Astrocyte (in vitro differentiated cells and primary cell): ENCODE results near the gene MASP1. TPM values are rescaled to one million over a fixed set of nuclear protein-coding genes. Genes with fewer than 3 reads are reported as not detected.

Experiments
- DNase-seq: peaks from one replicate; pipeline ENCODE4 v3.0.0-alpha.2; 2010; ENCODE audit warnings: low read depth
- FAIRE-seq: peaks from 2 replicates; lab custom pipeline; 2011; peaks lifted over from hg19 to GRCh38; lab: Jason Lieb, UNC
- H2AFZ ChIP-seq: 2 replicates; pipeline ENCODE4 v1.6.0; 2012; ENCODE audit warnings: low read depth, low read length, inconsistent platforms
- H3K27ac ChIP-seq: 2 replicates; pipeline ENCODE4 v1.5.1; 2011; ENCODE audit warnings: low read depth, low read length, inconsistent platforms
- H3K27me3 ChIP-seq: 2 replicates; pipeline ENCODE4 v1.6.0; 2011; ENCODE audit warnings: low read length, inconsistent platforms; ENCODE audit not compliant: insufficient read depth
- H3K36me3 ChIP-seq: 2 replicates; pipeline ENCODE4 v1.5.1; 2011; ENCODE audit warnings: low read length, inconsistent platforms; ENCODE audit not compliant: insufficient read depth
- H3K4me1 ChIP-seq: 2 replicates; pipeline ENCODE4 v1.5.1; 2011; ENCODE audit warnings: low read length, inconsistent platforms; ENCODE audit not compliant: insufficient read depth
- H3K4me2 ChIP-seq: 2 replicates; pipeline ENCODE4 v1.6.0; 2012; ENCODE audit warnings: low read length, inconsistent platforms
- H3K4me3 ChIP-seq: 2 replicates; pipeline ENCODE4 v1.5.1; 2011; ENCODE audit warnings: low read depth, mild to moderate bottlenecking, low read length, inconsistent platforms; ENCODE audit not compliant: insufficient read depth
- H3K79me2 ChIP-seq: 2 replicates; pipeline ENCODE4 v1.6.0; 2012; ENCODE audit warnings: mild to moderate bottlenecking, low read length, inconsistent platforms; ENCODE audit not compliant: insufficient read depth
- H3K9ac ChIP-seq: 2 replicates; pipeline ENCODE4 v1.6.0; 2012; ENCODE audit warnings: mild to moderate bottlenecking, low read length, inconsistent platforms
- H3K9me3 ChIP-seq: 2 replicates; pipeline ENCODE4 v1.5.1; 2012; ENCODE audit warnings: low read depth, mild to moderate bottlenecking, low read length, inconsistent platforms; ENCODE audit not compliant: insufficient read depth
- H4K20me1 ChIP-seq: 2 replicates; pipeline ENCODE4 v1.6.0; 2012; ENCODE audit warnings: low read length, inconsistent platforms; ENCODE audit not compliant: insufficient read depth
- H3K27ac Mint-ChIP-seq: one replicate; pipeline ENCODE4 v1.8.0; 2021; ENCODE audit warnings: mild to moderate bottlenecking, mixed read lengths; ENCODE audit not compliant: unreplicated experiment
- H3K27me3 Mint-ChIP-seq: one replicate; pipeline ENCODE4 v1.8.0; 2021; ENCODE audit warnings: low read depth, mixed read lengths; ENCODE audit not compliant: unreplicated experiment
- H3K36me3 Mint-ChIP-seq: one replicate; pipeline ENCODE4 v1.8.0; 2021; ENCODE audit warnings: low read depth, mixed read lengths; ENCODE audit not compliant: unreplicated experiment
- H3K4me1 Mint-ChIP-seq: one replicate; pipeline ENCODE4 v1.8.0; 2021; ENCODE audit warnings: low read depth, mixed read lengths; ENCODE audit not compliant: unreplicated experiment
- H3K4me3 Mint-ChIP-seq: one replicate; pipeline ENCODE4 v1.8.0; 2021; ENCODE audit warnings: mild to moderate bottlenecking, moderate library complexity, mixed read lengths; ENCODE audit not compliant: unreplicated experiment
- H3K9me3 Mint-ChIP-seq: one replicate; pipeline ENCODE4 v1.8.0; 2021; ENCODE audit warnings: mild to moderate bottlenecking, mixed read lengths; ENCODE audit not compliant: unreplicated experiment
- EZH2 ChIP-seq: IDR thresholded peaks from 2 replicates; pipeline ENCODE4 v1.6.1; 2012; ENCODE audit warnings: mild to moderate bottlenecking, low read length, inconsistent platforms; ENCODE audit not compliant: insufficient read depth
- total RNA-seq: library from RNA; stranded (reverse); gene quantifications from 2 replicates; pipeline ENCODE4 v1.2.1, GENCODE V29; 2021
- TF ChIP-seq, protein P1 (sequence below): IDR thresholded peaks from 2 replicates; pipeline ENCODE4 v1.5.1; 2011; ENCODE audit warnings: low read depth, mild to moderate bottlenecking, inconsistent platforms, low read length, moderate library complexity; ENCODE audit not compliant: insufficient read depth

Gene MASP1
- total RNA-seq, 1 donor from 2014 or later, result 0.79 TPM

DNA sequence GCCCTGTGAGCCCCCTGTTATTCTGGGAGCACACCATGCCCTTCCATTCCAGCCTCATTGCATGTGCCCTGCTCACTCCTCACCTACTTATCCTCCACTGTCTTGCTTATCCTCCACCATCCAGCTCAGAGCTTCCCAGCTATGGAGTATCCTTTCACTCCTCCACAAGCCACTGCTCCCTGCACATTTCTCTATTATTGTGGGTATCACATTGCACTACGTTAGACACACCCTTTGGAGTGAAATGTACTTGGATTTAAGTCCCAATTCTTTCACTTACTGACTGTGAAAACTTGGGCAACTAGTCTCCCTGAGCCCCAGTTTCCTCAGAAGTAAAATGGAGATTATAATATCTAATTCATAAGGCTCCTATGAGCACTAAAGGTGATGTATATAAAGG is 4.3 kb downstream of the MASP1 start:
- no peaks in the 10 kb centered on the region for H3K36me3 ChIP-seq
- H3K27me3 Mint-ChIP-seq, result peaks cover 4% of the 10 kb centered on the region
- H3K36me3 Mint-ChIP-seq, result no peaks in the 10 kb centered on the region
- peaks cover 4% of the 10 kb centered on the region for H3K4me1 ChIP-seq
- H4K20me1 ChIP-seq, result no peaks in the 10 kb centered on the region
- H3K4me3 ChIP-seq, result no peak overlapping the region
- H3K9me3 ChIP-seq, result no peaks in the 10 kb centered on the region
- peaks cover 17% of the 10 kb centered on the region for H3K27me3 ChIP-seq
- no peak overlapping the region for H3K27ac Mint-ChIP-seq
- H3K9me3 Mint-ChIP-seq, result no peaks in the 10 kb centered on the region
- FAIRE-seq (no peak), DNase-seq (no peak)
- peaks cover 18% of the 10 kb centered on the region for H3K4me1 Mint-ChIP-seq
- no peak overlapping the region for H3K4me3 Mint-ChIP-seq
- no peak overlapping the region for H3K27ac ChIP-seq
- no peak overlapping the region for H2AFZ ChIP-seq
- no peak overlapping the region for H3K9ac ChIP-seq
- no peaks in the 10 kb centered on the region for H3K79me2 ChIP-seq
- H3K4me2 ChIP-seq, result no peak overlapping the region
- TF ChIP-seq, protein P1, sequence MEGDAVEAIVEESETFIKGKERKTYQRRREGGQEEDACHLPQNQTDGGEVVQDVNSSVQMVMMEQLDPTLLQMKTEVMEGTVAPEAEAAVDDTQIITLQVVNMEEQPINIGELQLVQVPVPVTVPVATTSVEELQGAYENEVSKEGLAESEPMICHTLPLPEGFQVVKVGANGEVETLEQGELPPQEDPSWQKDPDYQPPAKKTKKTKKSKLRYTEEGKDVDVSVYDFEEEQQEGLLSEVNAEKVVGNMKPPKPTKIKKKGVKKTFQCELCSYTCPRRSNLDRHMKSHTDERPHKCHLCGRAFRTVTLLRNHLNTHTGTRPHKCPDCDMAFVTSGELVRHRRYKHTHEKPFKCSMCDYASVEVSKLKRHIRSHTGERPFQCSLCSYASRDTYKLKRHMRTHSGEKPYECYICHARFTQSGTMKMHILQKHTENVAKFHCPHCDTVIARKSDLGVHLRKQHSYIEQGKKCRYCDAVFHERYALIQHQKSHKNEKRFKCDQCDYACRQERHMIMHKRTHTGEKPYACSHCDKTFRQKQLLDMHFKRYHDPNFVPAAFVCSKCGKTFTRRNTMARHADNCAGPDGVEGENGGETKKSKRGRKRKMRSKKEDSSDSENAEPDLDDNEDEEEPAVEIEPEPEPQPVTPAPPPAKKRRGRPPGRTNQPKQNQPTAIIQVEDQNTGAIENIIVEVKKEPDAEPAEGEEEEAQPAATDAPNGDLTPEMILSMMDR, result no peak
- no peak for TF ChIP-seq EZH2

- H3K4me1 ChIP-seq, result peaks cover 4% of the 10 kb centered on the region
- H3K79me2 ChIP-seq, result no peaks in the 10 kb centered on the region
- peaks cover 2% of the 10 kb centered on the region for H3K27me3 Mint-ChIP-seq
- H3K27me3 ChIP-seq, result peaks cover 17% of the 10 kb centered on the region
- H2AFZ ChIP-seq, result no peak overlapping the region
- H3K36me3 ChIP-seq, result no peaks in the 10 kb centered on the region
- TF ChIP-seq EZH2, result no peak
- TF ChIP-seq, protein P1, result no peak
- H3K27ac Mint-ChIP-seq, result no peak overlapping the region
- no peak overlapping the region for H3K9ac ChIP-seq
- no peaks in the 10 kb centered on the region for H4K20me1 ChIP-seq
- H3K4me3 Mint-ChIP-seq, result no peak overlapping the region
- peaks cover 13% of the 10 kb centered on the region for H3K4me1 Mint-ChIP-seq
- H3K9me3 Mint-ChIP-seq, result no peaks in the 10 kb centered on the region
- DNase-seq (peak; percentile 30), FAIRE-seq (peak; percentile 47)
- H3K4me2 ChIP-seq, result no peak overlapping the region
- H3K36me3 Mint-ChIP-seq, result no peaks in the 10 kb centered on the region
- H3K4me3 ChIP-seq, result no peak overlapping the region
- H3K9me3 ChIP-seq, result no peaks in the 10 kb centered on the region
- H3K27ac ChIP-seq, result no peak overlapping the region
These were observed 5.0 kb downstream of the MASP1 start for GRCh38 chr3:187286467-187287059.

DNA sequence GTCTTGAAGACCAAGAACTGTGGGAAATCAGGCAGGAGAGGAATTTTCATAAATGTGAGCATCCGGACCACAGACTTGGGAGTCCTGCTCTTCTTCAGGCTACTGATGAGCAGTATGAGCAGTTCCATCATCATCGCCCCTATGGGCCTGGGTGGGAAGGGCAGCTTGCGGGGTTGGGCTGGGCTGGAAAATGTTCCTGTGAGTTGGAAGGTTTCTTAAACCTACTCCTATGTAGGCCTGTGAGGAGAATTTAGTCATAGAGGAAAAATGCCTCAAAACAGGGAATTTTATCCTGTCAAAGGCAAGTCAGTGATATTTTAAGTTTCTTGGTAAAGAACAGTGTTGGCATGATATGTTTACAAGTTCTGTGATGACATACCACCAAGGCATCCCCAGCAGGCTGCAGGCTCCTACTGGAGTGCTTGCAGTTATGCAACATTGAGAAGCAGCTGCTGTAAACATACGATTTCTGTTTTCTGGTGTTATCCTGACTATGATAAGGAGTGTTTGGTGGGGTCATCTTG is 10.3 kb downstream of the MASP1 start:
- no peaks in the 10 kb centered on the region for H3K79me2 ChIP-seq
- H3K4me3 ChIP-seq, result no peak overlapping the region
- TF ChIP-seq, protein P1, result no peak
- no peak for TF ChIP-seq EZH2
- no peak for FAIRE-seq
- H2AFZ ChIP-seq, result no peak overlapping the region
- H3K4me1 Mint-ChIP-seq, result peaks cover 9% of the 10 kb centered on the region
- no peaks in the 10 kb centered on the region for H3K9me3 ChIP-seq
- H3K27me3 Mint-ChIP-seq, result no peaks in the 10 kb centered on the region
- no peaks in the 10 kb centered on the region for H4K20me1 ChIP-seq
- no peak overlapping the region for H3K4me2 ChIP-seq
- H3K36me3 Mint-ChIP-seq, result no peaks in the 10 kb centered on the region
- H3K4me1 ChIP-seq, result no peaks in the 10 kb centered on the region
- peak; percentile 35 for DNase-seq
- H3K36me3 ChIP-seq, result no peaks in the 10 kb centered on the region
- H3K27me3 ChIP-seq, result no peaks in the 10 kb centered on the region
- H3K4me3 Mint-ChIP-seq, result no peak overlapping the region
- no peaks in the 10 kb centered on the region for H3K9me3 Mint-ChIP-seq
- H3K27ac Mint-ChIP-seq, result no peak overlapping the region
- H3K9ac ChIP-seq, result no peak overlapping the region
- H3K27ac ChIP-seq, result no peak overlapping the region
